ENCODE data around the gene NUP205. TPM values are rescaled to one million over a fixed set of nuclear protein-coding genes. Genes with fewer than 3 reads are reported as not detected.

Gene NUP205
- total RNA-seq, 1 donor from 2014 or later = 91.6 TPM

DNA sequence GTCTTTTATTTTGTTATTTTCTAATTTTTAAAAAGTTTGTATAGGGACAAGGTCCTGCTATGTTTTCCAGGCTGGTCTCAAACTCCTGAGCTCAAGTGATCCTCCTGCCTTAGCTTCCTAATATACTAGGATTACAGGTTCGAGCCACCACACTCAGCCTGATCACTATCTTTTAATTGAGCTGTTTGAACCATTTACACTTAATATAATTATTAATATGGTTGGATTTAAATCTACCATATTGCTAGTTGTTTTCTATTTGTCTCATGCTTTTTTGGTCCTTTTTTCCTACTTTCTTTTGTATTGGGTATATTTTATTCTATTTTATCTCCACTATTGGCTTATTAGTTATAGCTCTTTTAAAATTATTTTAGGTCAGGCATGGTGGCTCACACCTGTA, 34.6 kb upstream of the NUP205 start:
- no peak overlapping the region for H3K4me3 ChIP-seq (ENCODE audit: low read depth, low read length)
- TF ChIP-seq, protein P1, sequence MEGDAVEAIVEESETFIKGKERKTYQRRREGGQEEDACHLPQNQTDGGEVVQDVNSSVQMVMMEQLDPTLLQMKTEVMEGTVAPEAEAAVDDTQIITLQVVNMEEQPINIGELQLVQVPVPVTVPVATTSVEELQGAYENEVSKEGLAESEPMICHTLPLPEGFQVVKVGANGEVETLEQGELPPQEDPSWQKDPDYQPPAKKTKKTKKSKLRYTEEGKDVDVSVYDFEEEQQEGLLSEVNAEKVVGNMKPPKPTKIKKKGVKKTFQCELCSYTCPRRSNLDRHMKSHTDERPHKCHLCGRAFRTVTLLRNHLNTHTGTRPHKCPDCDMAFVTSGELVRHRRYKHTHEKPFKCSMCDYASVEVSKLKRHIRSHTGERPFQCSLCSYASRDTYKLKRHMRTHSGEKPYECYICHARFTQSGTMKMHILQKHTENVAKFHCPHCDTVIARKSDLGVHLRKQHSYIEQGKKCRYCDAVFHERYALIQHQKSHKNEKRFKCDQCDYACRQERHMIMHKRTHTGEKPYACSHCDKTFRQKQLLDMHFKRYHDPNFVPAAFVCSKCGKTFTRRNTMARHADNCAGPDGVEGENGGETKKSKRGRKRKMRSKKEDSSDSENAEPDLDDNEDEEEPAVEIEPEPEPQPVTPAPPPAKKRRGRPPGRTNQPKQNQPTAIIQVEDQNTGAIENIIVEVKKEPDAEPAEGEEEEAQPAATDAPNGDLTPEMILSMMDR (conservative IDR thresholded peaks at IDR 0.05; ENCODE audit: low read depth, low read length) = no peak
- DNase-seq (ENCODE audit: low read depth) = no peak

DNA sequence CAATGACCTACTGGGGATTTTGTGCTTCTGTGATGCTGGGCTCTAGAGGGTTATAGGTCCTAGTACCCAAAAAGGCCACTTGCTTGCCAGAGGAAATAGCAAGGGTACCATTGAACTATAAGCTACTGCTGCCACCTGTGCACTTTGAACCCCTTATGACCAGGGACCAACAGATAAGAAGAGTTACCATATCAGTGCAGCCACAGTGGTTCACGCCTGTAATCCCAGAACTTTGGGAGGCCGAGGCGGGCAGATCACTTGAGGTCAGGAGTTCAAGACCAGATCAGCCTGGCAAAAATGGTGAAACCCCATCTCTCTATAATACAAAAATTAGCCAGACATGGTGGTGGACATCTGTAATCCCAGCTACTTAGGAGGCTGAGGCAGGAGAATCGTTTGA, 32.3 kb upstream of the NUP205 start:
- DNase-seq (ENCODE audit: low read depth) = no peak
- TF ChIP-seq, protein P1 (conservative IDR thresholded peaks at IDR 0.05; ENCODE audit: low read depth, low read length) = no peak
- H3K4me3 ChIP-seq (ENCODE audit: low read depth, low read length) = no peak overlapping the region

DNA sequence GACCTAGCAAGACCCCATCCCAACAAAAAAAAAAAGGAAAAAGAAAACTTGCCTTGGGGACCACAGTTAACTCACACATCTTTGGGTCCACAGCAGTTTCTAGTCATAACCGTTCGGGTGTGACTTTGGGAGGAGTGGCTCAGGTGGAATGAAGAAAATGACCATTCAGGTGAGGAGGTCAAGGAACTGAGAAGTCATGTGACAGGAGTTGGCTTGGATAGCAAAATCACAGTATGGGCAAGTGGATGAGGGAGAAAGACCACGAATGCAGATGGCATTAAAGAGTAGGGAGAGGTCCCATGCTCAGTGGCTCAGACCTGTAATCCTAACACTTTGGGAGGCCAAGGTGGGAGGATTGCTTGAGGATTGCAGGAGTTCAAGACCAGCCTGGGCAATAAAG, 30.7 kb upstream of the NUP205 start:
- TF ChIP-seq, protein P1 (conservative IDR thresholded peaks at IDR 0.05; ENCODE audit: low read depth, low read length) = no peak
- H3K4me3 ChIP-seq (ENCODE audit: low read depth, low read length) = no peak overlapping the region
- no peak for DNase-seq (ENCODE audit: low read depth)

DNA sequence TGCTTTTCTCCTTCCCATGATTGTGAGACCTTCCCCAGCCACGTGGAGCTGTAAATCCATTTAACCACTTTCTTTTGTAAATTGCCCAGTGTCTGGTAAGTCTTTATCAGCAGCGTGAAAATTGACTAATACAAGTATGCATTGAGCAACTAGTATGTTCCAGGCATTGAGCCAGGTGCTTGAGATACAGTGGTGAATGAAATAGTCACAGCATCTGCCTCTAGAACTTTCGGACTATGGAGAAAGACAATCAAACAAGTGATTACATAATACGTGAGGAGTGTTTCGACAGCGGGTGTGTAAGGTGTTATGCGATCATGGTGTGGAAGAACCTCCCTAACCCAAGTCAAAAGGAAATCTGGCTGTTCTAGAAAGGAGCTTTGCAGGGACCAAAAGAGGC, 21.6 kb upstream of the NUP205 start:
- DNase-seq (ENCODE audit: low read depth) = no peak
- TF ChIP-seq, protein P1 (conservative IDR thresholded peaks at IDR 0.05; ENCODE audit: low read depth, low read length) = no peak
- H3K4me3 ChIP-seq (ENCODE audit: low read depth, low read length) = no peak overlapping the region

DNA sequence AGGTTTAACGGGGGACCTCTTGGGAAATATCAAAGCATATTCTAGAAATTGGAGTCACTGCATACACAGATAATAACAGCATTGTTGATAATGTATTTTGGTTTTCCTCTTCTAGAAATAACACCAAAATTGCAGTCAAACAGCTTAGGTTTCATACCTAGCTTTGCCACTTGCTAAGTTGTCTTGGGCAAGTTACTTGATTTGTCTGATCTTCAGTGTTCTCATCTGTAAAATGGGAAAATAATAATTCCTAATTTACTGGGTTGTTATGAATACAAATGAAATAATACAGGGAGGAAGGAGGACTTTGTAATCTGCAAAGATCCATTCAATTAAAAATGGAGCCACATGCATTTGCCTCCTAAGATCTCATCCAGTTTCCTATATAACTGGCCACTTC, 20.3 kb upstream of the NUP205 start:
- no peak overlapping the region for H3K4me3 ChIP-seq (ENCODE audit: low read depth, low read length)
- DNase-seq (ENCODE audit: low read depth) = no peak
- TF ChIP-seq, protein P1 (conservative IDR thresholded peaks at IDR 0.05; ENCODE audit: low read depth, low read length) = no peak

DNA sequence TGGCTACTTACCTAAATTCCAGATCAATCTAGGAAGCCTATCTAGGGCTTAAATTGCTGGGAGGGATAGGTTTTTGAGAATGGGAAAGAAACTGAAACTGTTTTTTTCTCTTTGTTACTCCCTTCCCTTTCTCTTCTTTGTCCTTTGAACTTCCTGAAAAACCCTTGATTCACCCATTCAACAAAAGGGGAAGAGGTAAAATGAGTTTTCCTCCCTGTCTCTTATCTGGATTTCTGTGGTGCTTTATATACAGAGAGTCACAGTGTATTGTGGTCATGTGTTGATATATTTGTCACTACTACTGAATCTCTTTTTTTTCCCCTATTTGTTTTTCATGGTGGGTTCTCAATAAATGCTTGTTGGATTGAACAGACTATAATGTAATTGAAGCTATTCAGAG, 19.8 kb upstream of the NUP205 start:
- TF ChIP-seq, protein P1 (conservative IDR thresholded peaks at IDR 0.05; ENCODE audit: low read depth, low read length) = no peak
- no peak for DNase-seq (ENCODE audit: low read depth)
- no peak overlapping the region for H3K4me3 ChIP-seq (ENCODE audit: low read depth, low read length)

DNA sequence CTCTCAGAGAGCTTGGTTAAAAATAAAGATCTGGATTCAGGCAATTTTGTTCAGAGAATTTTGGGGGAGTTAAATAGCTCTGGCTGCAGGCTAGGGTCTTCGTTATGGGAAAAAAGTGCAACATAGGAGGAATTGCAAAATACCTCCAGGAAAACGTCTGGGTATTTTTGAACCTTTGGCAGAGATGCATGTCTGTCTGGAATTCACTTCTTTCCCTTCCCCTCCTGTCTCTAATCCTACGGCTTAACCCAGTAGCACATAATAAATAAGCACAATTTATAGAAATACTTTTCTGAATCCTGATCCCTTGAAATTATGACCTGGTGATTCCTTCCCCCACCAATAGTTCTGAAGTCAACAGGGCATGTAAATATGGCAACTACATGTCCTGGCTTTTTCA, 19.3 kb upstream of the NUP205 start:
- no peak overlapping the region for H3K4me3 ChIP-seq (ENCODE audit: low read depth, low read length)
- no peak for DNase-seq (ENCODE audit: low read depth)
- TF ChIP-seq, protein P1 (conservative IDR thresholded peaks at IDR 0.05; ENCODE audit: low read depth, low read length) = no peak
